GM18861 (cell line): ENCODE measurements around the gene GLIPR1L2.
"Not testable (repeated sequence)": the region's sequence is repeated elsewhere in the genome, so short reads cannot be mapped to it uniquely, and the experiment has no call there.

Experiments used
- ATAC-seq: cut with Tn5 transposase; IDR thresholded peaks from one replicate; pipeline ENCODE4 v1.9.1; 2021; ENCODE audit not compliant: unreplicated experiment

The GLIPR1L2 gene

GRCh38 chr12:75432924-75433323 is 42.0 kb downstream of the GLIPR1L2 start:
- ATAC-seq = no peak

- no peak for ATAC-seq
Measured at GRCh38 chr12:75437564-75437963, 46.7 kb downstream of the GLIPR1L2 start.

- ATAC-seq = no peak
Measured at GRCh38 chr12:75438059-75438754, 47.3 kb downstream of the GLIPR1L2 start.

- ATAC-seq = no peak
Measured at GRCh38 chr12:75439048-75439447, 48.2 kb downstream of the GLIPR1L2 start.

- ATAC-seq = no peak
Measured at GRCh38 chr12:75439930-75440329, 49.0 kb downstream of the GLIPR1L2 start.

- ATAC-seq = not testable (repeated sequence)
Measured at GRCh38 chr12:75441687-75442449, 51.0 kb downstream of the GLIPR1L2 start.

- not testable (repeated sequence) for ATAC-seq
Measured at GRCh38 chr12:75442454-75442853, 51.6 kb downstream of the GLIPR1L2 start.

- no peak for ATAC-seq
Measured at GRCh38 chr12:75443709-75444108, 52.8 kb downstream of the GLIPR1L2 start.

GRCh38 chr12:75444429-75445136 is 53.7 kb downstream of the GLIPR1L2 start:
- ATAC-seq = no peak

- ATAC-seq = not testable (repeated sequence)
Measured at GRCh38 chr12:75445137-75445507, 54.2 kb downstream of the GLIPR1L2 start.

GRCh38 chr12:75446857-75447256 is 56.0 kb downstream of the GLIPR1L2 start:
- ATAC-seq = no peak

GRCh38 chr12:75447691-75448393 is 57.0 kb downstream of the GLIPR1L2 start:
- no peak for ATAC-seq

GRCh38 chr12:75452675-75453330 is 61.9 kb downstream of the GLIPR1L2 start:
- ATAC-seq = no peak

GRCh38 chr12:75455839-75456238 is 65.0 kb downstream of the GLIPR1L2 start:
- no peak for ATAC-seq

- ATAC-seq = no peak
Measured at GRCh38 chr12:75457191-75457590, 66.3 kb downstream of the GLIPR1L2 start.

GRCh38 chr12:75457866-75458265 is 67.0 kb downstream of the GLIPR1L2 start:
- ATAC-seq = not testable (repeated sequence)

- no peak for ATAC-seq
Measured at GRCh38 chr12:75459755-75460154, 68.9 kb downstream of the GLIPR1L2 start.

GRCh38 chr12:75460204-75460603 is 69.3 kb downstream of the GLIPR1L2 start:
- ATAC-seq = no peak

GRCh38 chr12:75471902-75472890 is 81.3 kb downstream of the GLIPR1L2 start:
- ATAC-seq = peak; percentile 38
